Measurements from ENCODE around the gene TRIM54. TPM values are rescaled to one million over a fixed set of nuclear protein-coding genes. Genes with fewer than 3 reads are reported as not detected.

Gene TRIM54
- polyA plus RNA-seq, 3 donors = not detected

- H3K4me1 Mint-ChIP-seq = peaks cover 4% of the 10 kb centered on the region
- Histone ChIP-seq H3K36me3 (replicated peaks in 1 of 2; ENCODE audit: control insufficient read depth in 1 of 2, insufficient read depth in 2 of 2, low read length in 2 of 2) (no peaks in the 10 kb centered on the region), H2AFZ (ENCODE audit: insufficient read depth, low read depth, low read length, poor library complexity, severe bottlenecking) (no peak overlapping the region), H3K27me3 (ENCODE audit: control insufficient read depth in 2 of 2, insufficient read depth in 2 of 2, low read length in 2 of 2) (peaks cover 12 to 22% of the 10 kb centered on the region in 2 donors), H3K27ac (ENCODE audit: low read depth in 1 of 2, low read length in 2 of 2) (no peak overlapping the region), H3K4me3 (replicated peaks in 1 of 3; ENCODE audit: low read depth in 2 of 3, low read length in 3 of 3) (no peak overlapping the region), H3K4me2 (replicated peaks; ENCODE audit: extremely low read depth, low read length, poor library complexity, severe bottlenecking) (no peak overlapping the region), H3K79me2 (ENCODE audit: insufficient read depth, low read length) (no peaks in the 10 kb centered on the region), H3K9ac (ENCODE audit: insufficient read depth, low read length, poor library complexity, severe bottlenecking) (no peak overlapping the region), H3K4me1 (ENCODE audit: control insufficient read depth in 1 of 2, insufficient read depth in 2 of 2, low read length in 2 of 2) (peaks cover 3% of the 10 kb centered on the region in 2 donors), H4K20me1 (ENCODE audit: insufficient read depth, low read length) (no peaks in the 10 kb centered on the region), H3K9me3 (replicated peaks in 1 of 2; ENCODE audit: control insufficient read depth in 1 of 2, insufficient read depth in 1 of 2, low read length in 2 of 2) (peaks cover 0 to 8% of the 10 kb centered on the region in 2 donors)
- no peak for DNase-seq
- no peak overlapping the region for H3K27ac Mint-ChIP-seq
- H3K9me3 Mint-ChIP-seq = peaks cover 0 to 6% (median 2%) of the 10 kb centered on the region in 7 donors
- intact Hi-C loops (cut with micrococcal nuclease) = no loop called here
- TF ChIP-seq, protein P1, sequence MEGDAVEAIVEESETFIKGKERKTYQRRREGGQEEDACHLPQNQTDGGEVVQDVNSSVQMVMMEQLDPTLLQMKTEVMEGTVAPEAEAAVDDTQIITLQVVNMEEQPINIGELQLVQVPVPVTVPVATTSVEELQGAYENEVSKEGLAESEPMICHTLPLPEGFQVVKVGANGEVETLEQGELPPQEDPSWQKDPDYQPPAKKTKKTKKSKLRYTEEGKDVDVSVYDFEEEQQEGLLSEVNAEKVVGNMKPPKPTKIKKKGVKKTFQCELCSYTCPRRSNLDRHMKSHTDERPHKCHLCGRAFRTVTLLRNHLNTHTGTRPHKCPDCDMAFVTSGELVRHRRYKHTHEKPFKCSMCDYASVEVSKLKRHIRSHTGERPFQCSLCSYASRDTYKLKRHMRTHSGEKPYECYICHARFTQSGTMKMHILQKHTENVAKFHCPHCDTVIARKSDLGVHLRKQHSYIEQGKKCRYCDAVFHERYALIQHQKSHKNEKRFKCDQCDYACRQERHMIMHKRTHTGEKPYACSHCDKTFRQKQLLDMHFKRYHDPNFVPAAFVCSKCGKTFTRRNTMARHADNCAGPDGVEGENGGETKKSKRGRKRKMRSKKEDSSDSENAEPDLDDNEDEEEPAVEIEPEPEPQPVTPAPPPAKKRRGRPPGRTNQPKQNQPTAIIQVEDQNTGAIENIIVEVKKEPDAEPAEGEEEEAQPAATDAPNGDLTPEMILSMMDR (IDR thresholded peaks at IDR 0.05) = no peak
- peaks cover 8 to 12% (median 10%) of the 10 kb centered on the region in 3 donors for H3K27me3 Mint-ChIP-seq (ENCODE audit: low read depth in 3 of 3)
- peaks cover 5% of the 10 kb centered on the region in 2 donors for H3K36me3 Mint-ChIP-seq
- no peak overlapping the region for H3K4me3 Mint-ChIP-seq
- WGBS (ENCODE audit: insufficient coverage) = 90% methylated on average over 2 of the region's 3 CpGs
Observed at GRCh38 chr2:27270131-27270530, 12.1 kb upstream of the TRIM54 start.

DNA sequence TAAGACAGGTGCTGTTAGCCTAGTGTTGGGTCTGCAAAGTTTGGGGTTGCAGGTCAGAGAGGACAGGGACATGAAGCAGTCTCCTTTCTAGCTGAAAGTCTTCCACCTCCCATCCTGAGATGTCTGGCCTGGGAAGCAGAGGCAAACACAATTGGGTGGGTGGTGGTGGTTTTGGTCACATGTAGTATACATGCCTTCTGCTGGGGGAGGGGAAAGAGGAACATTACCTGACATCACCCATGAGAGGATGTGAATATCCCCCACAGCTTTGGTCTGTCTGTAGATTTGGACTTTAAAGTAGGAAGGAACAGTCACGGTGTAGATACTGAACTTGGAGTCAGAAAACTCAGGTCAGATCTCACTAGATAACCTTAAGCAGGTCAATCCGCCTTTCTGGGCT is 11.6 kb upstream of the TRIM54 start:
- H3K36me3 Mint-ChIP-seq = peaks cover under 1% of the 10 kb centered on the region in 2 donors
- H3K27me3 Mint-ChIP-seq (ENCODE audit: low read depth in 3 of 3) = peaks cover 8 to 12% (median 10%) of the 10 kb centered on the region in 3 donors
- Histone ChIP-seq H3K4me1 (ENCODE audit: control insufficient read depth in 1 of 2, insufficient read depth in 2 of 2, low read length in 2 of 2) (no peaks in the 10 kb centered on the region), H3K4me3 (replicated peaks in 1 of 3; ENCODE audit: low read depth in 2 of 3, low read length in 3 of 3) (no peak overlapping the region), H4K20me1 (ENCODE audit: insufficient read depth, low read length) (no peaks in the 10 kb centered on the region), H3K27ac (ENCODE audit: low read depth in 1 of 2, low read length in 2 of 2) (no peak overlapping the region), H3K79me2 (ENCODE audit: insufficient read depth, low read length) (no peaks in the 10 kb centered on the region), H3K36me3 (replicated peaks in 1 of 2; ENCODE audit: control insufficient read depth in 1 of 2, insufficient read depth in 2 of 2, low read length in 2 of 2) (no peaks in the 10 kb centered on the region), H2AFZ (ENCODE audit: insufficient read depth, low read depth, low read length, poor library complexity, severe bottlenecking) (no peak overlapping the region), H3K9ac (ENCODE audit: insufficient read depth, low read length, poor library complexity, severe bottlenecking) (no peak overlapping the region), H3K4me2 (replicated peaks; ENCODE audit: extremely low read depth, low read length, poor library complexity, severe bottlenecking) (no peak overlapping the region), H3K9me3 (replicated peaks in 1 of 2; ENCODE audit: control insufficient read depth in 1 of 2, insufficient read depth in 1 of 2, low read length in 2 of 2) (peaks cover 0 to 2% of the 10 kb centered on the region in 2 donors), H3K27me3 (ENCODE audit: control insufficient read depth in 2 of 2, insufficient read depth in 2 of 2, low read length in 2 of 2) (peaks cover 7 to 17% of the 10 kb centered on the region in 2 donors)
- no peak for DNase-seq
- WGBS (ENCODE audit: insufficient coverage) = no CpG with 5 or more reads among the region's 2 CpGs
- intact Hi-C loops (cut with micrococcal nuclease) = no loop called here
- H3K9me3 Mint-ChIP-seq = peaks cover 0 to under 1% (median 0%) of the 10 kb centered on the region in 7 donors
- no peaks in the 10 kb centered on the region for H3K4me1 Mint-ChIP-seq
- no peak overlapping the region for H3K27ac Mint-ChIP-seq
- H3K4me3 Mint-ChIP-seq = no peak overlapping the region
- TF ChIP-seq, protein P1 (IDR thresholded peaks at IDR 0.05) = no peak

Data from CD14-positive monocyte (primary cell).